GM20000 (cell line): ENCODE results near the gene HDC.

Source experiments
- DNase-seq: peaks from one replicate; pipeline ENCODE4 v3.0.0; 2012; ENCODE audit warnings: low spot score
- CTCF ChIP-seq: IDR thresholded peaks from 2 replicates; pipeline ENCODE4 v1.5.1; 2012; ENCODE audit warnings: mild to moderate bottlenecking, control low read depth; ENCODE audit errors: extremely low read depth, missing control alignments

The HDC gene

GRCh38 chr15:50267577-50267976, 2.1 kb upstream of the HDC start:
- DNase-seq = no peak
- TF ChIP-seq CTCF = no peak

- DNase-seq = peak; percentile 19
- TF ChIP-seq CTCF = no peak
Measured at GRCh38 chr15:50262533-50262932, 3.0 kb downstream of the HDC start.

DNA sequence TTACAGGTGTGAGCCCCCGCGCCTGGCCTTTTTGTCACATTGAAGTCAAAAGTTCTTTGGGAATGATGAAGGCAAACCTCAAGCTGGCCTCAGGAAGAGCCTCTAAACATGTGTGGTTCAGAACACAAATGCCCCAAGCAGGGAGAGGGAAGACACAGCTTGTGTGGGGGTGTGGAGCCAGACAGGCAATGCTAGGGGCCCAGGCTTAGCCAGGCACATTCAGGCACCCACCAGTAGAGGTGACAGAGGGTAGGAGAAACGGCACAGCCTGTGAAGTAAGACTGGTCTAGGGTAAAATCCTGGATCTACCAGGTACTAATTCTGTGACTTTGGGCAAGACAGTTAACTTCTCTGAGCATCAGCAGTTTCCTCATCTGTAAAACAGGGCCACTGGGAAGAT, 3.5 kb downstream of the HDC start:
- no peak for DNase-seq

GRCh38 chr15:50260969-50261496, 4.5 kb downstream of the HDC start:
- TF ChIP-seq CTCF = no peak
- peak; percentile 39 for DNase-seq

More for the DNA sequence above, 3.5 kb downstream of the HDC start:
- TF ChIP-seq CTCF = no peak

GRCh38 chr15:50259276-50259675, 6.2 kb downstream of the HDC start:
- DNase-seq = no peak
- no peak for TF ChIP-seq CTCF

- DNase-seq = no peak
- no peak for TF ChIP-seq CTCF
Measured at GRCh38 chr15:50257924-50258323, 7.6 kb downstream of the HDC start.

GRCh38 chr15:50257332-50257731, 8.2 kb downstream of the HDC start:
- no peak for TF ChIP-seq CTCF

More at GRCh38 chr15:50257332-50257731, 8.2 kb downstream of the HDC start:
- no peak for DNase-seq
